ENCODE results near the gene EWSR1. TPM values are rescaled to one million over a fixed set of nuclear protein-coding genes. Genes with fewer than 3 reads are reported as not detected.

EWSR1 gene
- total and polyA plus RNA-seq, 2 experiments from 2014 or later, result 391 to 427 TPM

GRCh38 chr22:29233277-29233877 is 34.7 kb upstream of the EWSR1 start:
- Histone ChIP-seq H3K36me3 (ENCODE audit: insufficient read depth) (0 out of 2 replicates have a peak, but pooled peaks cover 3% of the 10 kb centered on the region), H3K27me3 (ENCODE audit: insufficient read depth) (0 out of 2 replicates have a peak, but pooled peaks cover 2% of the 10 kb centered on the region), H3K4me3 (no peak overlapping the region), H3K9me2 (ENCODE audit: insufficient read depth) (no peaks in the 10 kb centered on the region), H3K4me1 (ENCODE audit: insufficient read depth) (no peaks in the 10 kb centered on the region), H3K4me2 (no peak overlapping the region), H2AFZ (no peak overlapping the region), H3F3A (replicated peaks; ENCODE audit: low read depth) (no peaks in the 10 kb centered on the region), H4K20me1 (replicated peaks; ENCODE audit: insufficient read depth) (no peaks in the 10 kb centered on the region), H3K79me2 (replicated peaks; ENCODE audit: insufficient read depth) (no peaks in the 10 kb centered on the region), H3K27ac (ENCODE audit: low read depth) (no peak overlapping the region)
- DNase-seq (ENCODE audit: low spot score) (no peak), ATAC-seq (no peak)
- Mint-ChIP-seq H3K9me3 (peaks cover 6% of the 10 kb centered on the region), H3K4me1 (no peaks in the 10 kb centered on the region; the same call in 2 of the 3 replicates), H3K27me3 (ENCODE audit: insufficient read depth, low read depth, poor library complexity) (peaks cover 1% of the 10 kb centered on the region), H3K36me3 (ENCODE audit: low read depth) (peaks cover 3% of the 10 kb centered on the region; the same call in 1 of the 3 replicates), H3K27ac (no peak overlapping the region), H3K4me3 (no peak overlapping the region)
- TF ChIP-seq, protein P1, sequence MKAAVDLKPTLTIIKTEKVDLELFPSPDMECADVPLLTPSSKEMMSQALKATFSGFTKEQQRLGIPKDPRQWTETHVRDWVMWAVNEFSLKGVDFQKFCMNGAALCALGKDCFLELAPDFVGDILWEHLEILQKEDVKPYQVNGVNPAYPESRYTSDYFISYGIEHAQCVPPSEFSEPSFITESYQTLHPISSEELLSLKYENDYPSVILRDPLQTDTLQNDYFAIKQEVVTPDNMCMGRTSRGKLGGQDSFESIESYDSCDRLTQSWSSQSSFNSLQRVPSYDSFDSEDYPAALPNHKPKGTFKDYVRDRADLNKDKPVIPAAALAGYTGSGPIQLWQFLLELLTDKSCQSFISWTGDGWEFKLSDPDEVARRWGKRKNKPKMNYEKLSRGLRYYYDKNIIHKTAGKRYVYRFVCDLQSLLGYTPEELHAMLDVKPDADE (IDR thresholded peaks at IDR 0.05), result no peak
- TF ChIP-seq EZH2 (IDR thresholded peaks at IDR 0.05; ENCODE audit: low read depth, unreplicated experiment) (no peak), STAT1 (IDR thresholded peaks at IDR 0.05; ENCODE audit: unreplicated experiment) (no peak), POLR2AphosphoS5 (IDR thresholded peaks at IDR 0.05; ENCODE audit: low read depth) (no peak), ZNF114 (CRISPR knock-in tag; IDR thresholded peaks at IDR 0.05) (no peak), JUNB (IDR thresholded peaks at IDR 0.05; ENCODE audit: unreplicated experiment) (no peak), CREB1 (CRISPR knock-in tag; IDR thresholded peaks at IDR 0.05; ENCODE audit: low read depth) (no peak), NANOG (IDR thresholded peaks at IDR 0.05; ENCODE audit: borderline replicate concordance) (no peak), ZNF462 (CRISPR knock-in tag; IDR thresholded peaks at IDR 0.05) (no peak), ZNF331 (CRISPR knock-in tag; IDR thresholded peaks at IDR 0.05; ENCODE audit: low read depth) (no peak), EZH2phosphoT487 (IDR thresholded peaks at IDR 0.05; ENCODE audit: unreplicated experiment) (no peak)
- TF ChIP-seq, protein P2, sequence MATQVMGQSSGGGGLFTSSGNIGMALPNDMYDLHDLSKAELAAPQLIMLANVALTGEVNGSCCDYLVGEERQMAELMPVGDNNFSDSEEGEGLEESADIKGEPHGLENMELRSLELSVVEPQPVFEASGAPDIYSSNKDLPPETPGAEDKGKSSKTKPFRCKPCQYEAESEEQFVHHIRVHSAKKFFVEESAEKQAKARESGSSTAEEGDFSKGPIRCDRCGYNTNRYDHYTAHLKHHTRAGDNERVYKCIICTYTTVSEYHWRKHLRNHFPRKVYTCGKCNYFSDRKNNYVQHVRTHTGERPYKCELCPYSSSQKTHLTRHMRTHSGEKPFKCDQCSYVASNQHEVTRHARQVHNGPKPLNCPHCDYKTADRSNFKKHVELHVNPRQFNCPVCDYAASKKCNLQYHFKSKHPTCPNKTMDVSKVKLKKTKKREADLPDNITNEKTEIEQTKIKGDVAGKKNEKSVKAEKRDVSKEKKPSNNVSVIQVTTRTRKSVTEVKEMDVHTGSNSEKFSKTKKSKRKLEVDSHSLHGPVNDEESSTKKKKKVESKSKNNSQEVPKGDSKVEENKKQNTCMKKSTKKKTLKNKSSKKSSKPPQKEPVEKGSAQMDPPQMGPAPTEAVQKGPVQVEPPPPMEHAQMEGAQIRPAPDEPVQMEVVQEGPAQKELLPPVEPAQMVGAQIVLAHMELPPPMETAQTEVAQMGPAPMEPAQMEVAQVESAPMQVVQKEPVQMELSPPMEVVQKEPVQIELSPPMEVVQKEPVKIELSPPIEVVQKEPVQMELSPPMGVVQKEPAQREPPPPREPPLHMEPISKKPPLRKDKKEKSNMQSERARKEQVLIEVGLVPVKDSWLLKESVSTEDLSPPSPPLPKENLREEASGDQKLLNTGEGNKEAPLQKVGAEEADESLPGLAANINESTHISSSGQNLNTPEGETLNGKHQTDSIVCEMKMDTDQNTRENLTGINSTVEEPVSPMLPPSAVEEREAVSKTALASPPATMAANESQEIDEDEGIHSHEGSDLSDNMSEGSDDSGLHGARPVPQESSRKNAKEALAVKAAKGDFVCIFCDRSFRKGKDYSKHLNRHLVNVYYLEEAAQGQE (IDR thresholded peaks at IDR 0.05; ENCODE audit: unreplicated experiment), result no peak
- TF ChIP-seq, protein P3, sequence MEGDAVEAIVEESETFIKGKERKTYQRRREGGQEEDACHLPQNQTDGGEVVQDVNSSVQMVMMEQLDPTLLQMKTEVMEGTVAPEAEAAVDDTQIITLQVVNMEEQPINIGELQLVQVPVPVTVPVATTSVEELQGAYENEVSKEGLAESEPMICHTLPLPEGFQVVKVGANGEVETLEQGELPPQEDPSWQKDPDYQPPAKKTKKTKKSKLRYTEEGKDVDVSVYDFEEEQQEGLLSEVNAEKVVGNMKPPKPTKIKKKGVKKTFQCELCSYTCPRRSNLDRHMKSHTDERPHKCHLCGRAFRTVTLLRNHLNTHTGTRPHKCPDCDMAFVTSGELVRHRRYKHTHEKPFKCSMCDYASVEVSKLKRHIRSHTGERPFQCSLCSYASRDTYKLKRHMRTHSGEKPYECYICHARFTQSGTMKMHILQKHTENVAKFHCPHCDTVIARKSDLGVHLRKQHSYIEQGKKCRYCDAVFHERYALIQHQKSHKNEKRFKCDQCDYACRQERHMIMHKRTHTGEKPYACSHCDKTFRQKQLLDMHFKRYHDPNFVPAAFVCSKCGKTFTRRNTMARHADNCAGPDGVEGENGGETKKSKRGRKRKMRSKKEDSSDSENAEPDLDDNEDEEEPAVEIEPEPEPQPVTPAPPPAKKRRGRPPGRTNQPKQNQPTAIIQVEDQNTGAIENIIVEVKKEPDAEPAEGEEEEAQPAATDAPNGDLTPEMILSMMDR (conservative IDR thresholded peaks at IDR 0.05; ENCODE audit: low read depth in 2 of 2), result no peak

All from GM23338 (cell line).